Vagina (tissue), 2 donors: Measurements from ENCODE around the gene ADISSP. TPM values are rescaled to one million over a fixed set of nuclear protein-coding genes. Genes with fewer than 3 reads are reported as not detected.

ENCODE experiments used
- DNase-seq, 2 donors: peaks; one replicate each; pipeline ENCODE4 v3.0.0-alpha.2; 2017; ENCODE audit errors: extremely low spot score in 2 of 2
- H3K27ac ChIP-seq: fragments of 200-600 bp; sonication (generic); one replicate; pipeline ENCODE4 v1.5.1; 2019
- H3K27me3 ChIP-seq: fragments of 200-600 bp; sonication (generic); one replicate; pipeline ENCODE4 v1.5.1; 2019
- H3K36me3 ChIP-seq, 2 donors: fragments of 200-600 bp; sonication (generic); one replicate each; pipeline ENCODE4 v1.5.1; 2017 to 2019
- H3K4me1 ChIP-seq: fragments of 200-600 bp; sonication (generic); one replicate; pipeline ENCODE4 v1.5.1; 2019
- H3K4me3 ChIP-seq, 2 donors: fragments of 200-600 bp; sonication (generic); 1 replicate in 1 of 2; 2 replicates in 1 of 2; pipeline ENCODE4 v1.5.1; 2016 to 2019
- H3K9me3 ChIP-seq: fragments of 200-600 bp; sonication (generic); one replicate; pipeline ENCODE4 v1.5.1; 2019
- POLR2A ChIP-seq, 2 donors: fragments of 450-650 bp; IDR thresholded peaks; one replicate each; pipeline ENCODE4 v1.6.1; 2017; ENCODE audit warnings: antibody characterized with exemption in 2 of 2, mild to moderate bottlenecking in 2 of 2, moderate library complexity in 2 of 2
- POLR2AphosphoS5 ChIP-seq, 2 donors: sonication (generic); formaldehyde crosslinking; IDR thresholded peaks; one replicate each; pipeline ENCODE4 v1.9.0; 2017; ENCODE audit warnings: antibody characterized with exemption in 2 of 2, mild to moderate bottlenecking in 2 of 2, low read depth in 1 of 2; ENCODE audit not compliant: insufficient read depth in 1 of 2
- intact Hi-C: fragments of 100-400 bp; cut with DNase I; formaldehyde crosslinking; loops from one replicate; pipeline ENCODE4 v1.15.1; 2023
- total RNA-seq: library from RNA; depleted of rRNA; stranded (reverse); fragments of >200 nt; gene quantifications from one replicate; pipeline ENCODE4 v1.2.3, GENCODE V29; 2016
- TF ChIP-seq, protein P1 (sequence below), 3 experiments: fragments of 450-650 bp in 2 of 3; fragments of 200-600 bp in 1 of 3; sonication (generic) in 1 of 3; IDR thresholded peaks; one replicate each; pipeline ENCODE4 v1.5.1; 2017 to 2019; ENCODE audit warnings: antibody characterized with exemption in 3 of 3, mild to moderate bottlenecking in 2 of 3, moderate library complexity in 2 of 3

Gene ADISSP
- total RNA-seq, 1 donor from 2014 or later, result 16.0 TPM

DNA sequence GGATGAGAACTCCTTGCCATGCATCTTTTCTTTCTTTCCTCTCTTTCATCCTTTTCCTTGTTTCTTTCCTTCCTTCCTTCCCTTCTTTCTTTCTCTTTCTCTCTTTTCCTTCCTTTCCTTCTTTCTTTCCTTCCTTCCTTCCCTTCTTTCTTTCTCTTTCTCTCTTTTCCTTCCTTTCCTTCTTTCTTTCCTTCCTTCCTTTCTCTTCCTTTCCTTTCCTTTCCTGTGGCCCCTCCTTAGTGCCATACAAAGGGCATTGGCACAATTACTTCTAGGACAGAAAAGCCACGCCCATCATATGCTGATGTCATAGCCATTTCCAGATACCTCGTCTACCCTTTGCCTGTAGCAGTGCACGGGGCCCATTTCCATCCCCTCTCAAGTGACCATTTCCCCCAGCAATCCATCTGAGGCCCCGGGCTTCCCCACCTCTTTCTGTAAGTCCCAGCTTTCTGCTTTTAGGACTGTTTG, 21.2 kb upstream of the ADISSP start:
- H3K4me3 ChIP-seq, result no peak overlapping the region
- peaks cover 37% of the 10 kb centered on the region for H3K4me1 ChIP-seq
- no peaks in the 10 kb centered on the region for H3K27me3 ChIP-seq
- no peak overlapping the region for H3K27ac ChIP-seq
- no peak for DNase-seq
- H3K9me3 ChIP-seq, result no peaks in the 10 kb centered on the region
- intact Hi-C loops, result no loop called here
- H3K36me3 ChIP-seq, result peaks cover 0 to 6% of the 10 kb centered on the region in 2 donors
- TF ChIP-seq POLR2A (IDR thresholded peaks at IDR 0.05) (no peak), POLR2AphosphoS5 (IDR thresholded peaks at IDR 0.05; ENCODE audit: insufficient read depth in 1 of 2, low read depth in 1 of 2) (no peak)
- TF ChIP-seq, protein P1, sequence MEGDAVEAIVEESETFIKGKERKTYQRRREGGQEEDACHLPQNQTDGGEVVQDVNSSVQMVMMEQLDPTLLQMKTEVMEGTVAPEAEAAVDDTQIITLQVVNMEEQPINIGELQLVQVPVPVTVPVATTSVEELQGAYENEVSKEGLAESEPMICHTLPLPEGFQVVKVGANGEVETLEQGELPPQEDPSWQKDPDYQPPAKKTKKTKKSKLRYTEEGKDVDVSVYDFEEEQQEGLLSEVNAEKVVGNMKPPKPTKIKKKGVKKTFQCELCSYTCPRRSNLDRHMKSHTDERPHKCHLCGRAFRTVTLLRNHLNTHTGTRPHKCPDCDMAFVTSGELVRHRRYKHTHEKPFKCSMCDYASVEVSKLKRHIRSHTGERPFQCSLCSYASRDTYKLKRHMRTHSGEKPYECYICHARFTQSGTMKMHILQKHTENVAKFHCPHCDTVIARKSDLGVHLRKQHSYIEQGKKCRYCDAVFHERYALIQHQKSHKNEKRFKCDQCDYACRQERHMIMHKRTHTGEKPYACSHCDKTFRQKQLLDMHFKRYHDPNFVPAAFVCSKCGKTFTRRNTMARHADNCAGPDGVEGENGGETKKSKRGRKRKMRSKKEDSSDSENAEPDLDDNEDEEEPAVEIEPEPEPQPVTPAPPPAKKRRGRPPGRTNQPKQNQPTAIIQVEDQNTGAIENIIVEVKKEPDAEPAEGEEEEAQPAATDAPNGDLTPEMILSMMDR (IDR thresholded peaks at IDR 0.05), result no peak

DNA sequence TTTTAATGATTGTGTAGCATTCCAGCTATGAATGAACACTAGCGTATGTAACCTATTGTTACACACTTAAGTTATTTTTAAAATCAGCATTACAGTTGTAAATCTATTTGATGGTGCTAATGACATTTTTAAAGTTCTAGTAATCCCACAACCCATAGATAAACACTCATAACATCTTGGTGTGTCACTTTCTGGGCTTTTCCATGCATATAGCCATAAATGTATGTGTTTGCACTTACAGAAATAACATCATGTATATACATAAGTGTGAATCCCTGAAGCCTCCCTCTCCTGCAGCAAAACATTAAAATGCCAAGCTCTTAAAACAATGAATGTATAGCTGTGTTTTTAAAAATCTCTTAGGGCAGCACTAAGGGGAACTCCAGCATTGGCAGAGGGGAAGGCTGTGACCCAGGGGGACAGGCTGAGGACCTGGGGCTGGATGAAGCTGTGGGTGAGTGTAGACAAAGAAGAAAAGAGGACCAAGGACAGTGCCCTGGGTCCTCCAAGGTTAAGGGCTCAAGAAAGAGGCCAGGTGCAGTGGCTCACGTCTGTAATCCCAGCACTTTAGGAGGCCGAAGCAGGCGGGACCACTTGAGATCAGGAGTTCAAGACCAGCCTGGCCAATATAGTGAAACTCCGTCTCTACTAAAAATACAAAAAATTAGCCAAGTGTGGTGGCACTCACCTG, 19.9 kb upstream of the ADISSP start:
- peak overlapping the region; percentile 11 to 41 for H3K4me3 ChIP-seq
- H3K27me3 ChIP-seq, result no peaks in the 10 kb centered on the region
- H3K4me1 ChIP-seq, result peaks cover 49% of the 10 kb centered on the region
- intact Hi-C loops, result loop anchor here (2.0 kb wide), 1 partner anchor 31 kb away; no protein-coding TSS in a partner anchor
- no peak for DNase-seq
- no peaks in the 10 kb centered on the region for H3K9me3 ChIP-seq
- peaks cover 0 to 6% of the 10 kb centered on the region in 2 donors for H3K36me3 ChIP-seq
- peak overlapping the region; percentile 44 for H3K27ac ChIP-seq
- TF ChIP-seq POLR2AphosphoS5 (IDR thresholded peaks at IDR 0.05; ENCODE audit: insufficient read depth in 1 of 2, low read depth in 1 of 2) (no peak), POLR2A (IDR thresholded peaks at IDR 0.05) (no peak)
- TF ChIP-seq, protein P1 (IDR thresholded peaks at IDR 0.05), result no peak

DNA sequence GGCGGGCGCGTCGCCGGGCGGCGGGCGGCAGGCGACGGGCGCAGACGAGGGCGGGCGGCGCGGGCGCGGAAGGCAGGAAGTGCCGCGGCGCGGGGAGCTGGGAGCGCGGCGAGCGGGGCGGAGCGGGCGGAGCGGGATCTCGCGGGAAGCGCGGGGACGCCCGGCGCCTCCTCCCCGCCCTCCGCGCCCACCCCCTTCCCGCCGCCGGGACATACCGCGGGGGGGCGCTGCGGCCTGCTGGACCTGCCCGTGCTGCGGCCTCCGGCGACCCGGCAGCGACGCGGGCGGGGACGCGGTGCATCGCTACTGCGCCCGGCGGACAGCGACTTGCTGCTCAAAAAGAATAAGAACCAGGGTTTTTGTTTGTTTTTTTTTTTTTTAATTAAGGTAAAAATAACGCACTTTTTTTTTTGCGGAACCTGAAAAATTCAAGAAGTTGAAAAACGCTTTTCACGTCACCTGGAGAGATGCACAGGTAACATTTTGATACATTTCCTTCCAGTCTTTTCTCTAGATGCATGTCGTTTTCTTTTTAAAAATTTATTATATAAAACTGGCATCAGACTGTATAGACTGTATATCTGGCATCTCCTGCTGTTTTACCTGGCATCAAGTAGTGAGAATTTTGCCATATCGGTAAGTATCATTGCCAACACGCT, 19.2 kb upstream of the ADISSP start, which contains the start of gene CENPB:
Gene CENPB (minus strand): TSS at position 76 of the 659 bp plus-strand sequence. CDS start 257 bp downstream, outside the sequence.
- intact Hi-C loops, result loop anchor here (2.0 kb wide), 1 partner anchor 32 kb away; no protein-coding TSS in a partner anchor
- Histone ChIP-seq H3K9me3 (no peaks in the 10 kb centered on the region), H3K27me3 (no peaks in the 10 kb centered on the region), H3K27ac (peak within 1 kb of the TSS; percentile 80), H3K4me3 (peak within 1 kb of the TSS; percentile 62 to 68), H3K36me3 (peaks cover 0 to 6% of the 10 kb centered on the region in 2 donors), H3K4me1 (peaks cover 55% of the 10 kb centered on the region)
- TF ChIP-seq, protein P1 (IDR thresholded peaks at IDR 0.05), result peak; percentile 40 to 76 (median 60)
- TF ChIP-seq POLR2A (IDR thresholded peaks at IDR 0.05) (no peak), POLR2AphosphoS5 (IDR thresholded peaks at IDR 0.05; ENCODE audit: insufficient read depth in 1 of 2, low read depth in 1 of 2) (no peak)
- peak in 1 of 2 donors; percentile 88 for DNase-seq

DNA sequence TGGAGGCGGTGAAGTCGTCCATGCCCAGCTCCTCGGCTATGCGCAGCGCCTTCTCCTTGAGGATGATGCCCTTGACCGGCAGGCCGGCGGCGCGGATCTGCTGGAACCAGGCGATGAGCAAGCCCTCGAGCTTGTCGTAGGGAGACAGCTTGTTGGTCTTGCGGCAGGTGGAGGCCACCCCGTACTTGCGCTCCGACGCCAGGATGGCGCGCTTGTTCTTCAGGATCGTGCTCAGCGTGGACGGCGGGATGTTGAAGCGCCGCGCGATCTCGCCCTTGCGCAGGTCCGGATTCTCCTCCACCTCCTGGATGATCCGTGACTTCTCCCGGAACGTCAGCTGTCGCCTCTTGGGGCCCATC, 18.6 kb upstream of the ADISSP start:
- DNase-seq, result no peak
- intact Hi-C loops, result loop anchor here (2.0 kb wide), 1 partner anchor 33 kb away; no protein-coding TSS in a partner anchor
- H3K27ac ChIP-seq, result peak overlapping the region; percentile 80

More for the DNA sequence above, 18.6 kb upstream of the ADISSP start:
- H3K4me3 ChIP-seq, result peak overlapping the region; percentile 62 to 68
- peaks cover 61% of the 10 kb centered on the region for H3K4me1 ChIP-seq
- no peaks in the 10 kb centered on the region for H3K27me3 ChIP-seq
- TF ChIP-seq, protein P1 (IDR thresholded peaks at IDR 0.05), result no peak
- TF ChIP-seq POLR2A (IDR thresholded peaks at IDR 0.05) (no peak), POLR2AphosphoS5 (IDR thresholded peaks at IDR 0.05; ENCODE audit: insufficient read depth in 1 of 2, low read depth in 1 of 2) (peak in 1 of 2 donors; percentile 41)
- peaks cover 0 to 6% of the 10 kb centered on the region in 2 donors for H3K36me3 ChIP-seq
- H3K9me3 ChIP-seq, result no peaks in the 10 kb centered on the region
